Trophoblast cell (in vitro differentiated cells and primary cell): ENCODE measurements around the gene EIF5A2.
"Not testable (repeated sequence)": the region's sequence is repeated elsewhere in the genome, so short reads cannot be mapped to it uniquely, and the experiment has no call there.

Source experiments
- DNase-seq, 2 donors: peaks; one replicate each; pipeline ENCODE4 v3.0.0-alpha.2; 2016
- H2AFZ ChIP-seq: 2 replicates; pipeline ENCODE4 v1.6.1; 2013; ENCODE audit warnings: low read length, moderate library complexity, mild to moderate bottlenecking; ENCODE audit not compliant: insufficient read depth, poor library complexity
- H2AK5ac ChIP-seq: 2 replicates; pipeline ENCODE4 v1.6.1; 2013; ENCODE audit warnings: mild to moderate bottlenecking, low read length
- H2BK120ac ChIP-seq: 2 replicates; pipeline ENCODE4 v1.6.1; 2013; ENCODE audit warnings: low read length, mild to moderate bottlenecking, moderate library complexity; ENCODE audit not compliant: insufficient read depth, poor library complexity
- H2BK12ac ChIP-seq: 2 replicates; pipeline ENCODE4 v1.6.1; 2013; ENCODE audit warnings: mild to moderate bottlenecking, low read length, moderate library complexity
- H2BK5ac ChIP-seq: 2 replicates; pipeline ENCODE4 v1.6.1; 2013; ENCODE audit warnings: low read length, low read depth, moderate library complexity, mild to moderate bottlenecking; ENCODE audit not compliant: poor library complexity
- H3K14ac ChIP-seq: 2 replicates; pipeline ENCODE4 v1.6.1; 2013; ENCODE audit warnings: mild to moderate bottlenecking, low read length
- H3K18ac ChIP-seq: 2 replicates; pipeline ENCODE4 v1.6.1; 2013; ENCODE audit warnings: mild to moderate bottlenecking, low read length
- H3K23ac ChIP-seq: 2 replicates; pipeline ENCODE4 v1.6.1; 2013; ENCODE audit warnings: low read length
- H3K27ac ChIP-seq: 2 replicates; pipeline ENCODE4 v1.5.1; 2013; ENCODE audit warnings: low read depth, mild to moderate bottlenecking, inconsistent platforms, low read length, moderate library complexity
- H3K27me3 ChIP-seq: 2 replicates; pipeline ENCODE4 v1.6.1; 2013; ENCODE audit warnings: inconsistent platforms, mild to moderate bottlenecking, low read length, moderate library complexity; ENCODE audit not compliant: insufficient read depth
- H3K36me3 ChIP-seq, 2 experiments: 1 replicate in 1 of 2; 2 replicates in 1 of 2; pipeline ENCODE4 v1.6.1; 2013; ENCODE audit warnings: low read length in 2 of 2, mild to moderate bottlenecking in 2 of 2, moderate library complexity in 1 of 2; ENCODE audit not compliant: insufficient read depth in 2 of 2, control insufficient read depth in 1 of 2
- H3K4ac ChIP-seq: 2 replicates; pipeline ENCODE4 v1.6.1; 2013; ENCODE audit warnings: low read depth, mild to moderate bottlenecking, low read length, moderate library complexity
- H3K4me1 ChIP-seq, 2 experiments: 1 replicate in 1 of 2; 2 replicates in 1 of 2; pipeline ENCODE4 v1.6.1; 2013; ENCODE audit warnings: low read length in 2 of 2, mild to moderate bottlenecking in 2 of 2, moderate library complexity in 1 of 2; ENCODE audit not compliant: insufficient read depth in 2 of 2, control insufficient read depth in 1 of 2
- H3K4me2 ChIP-seq: 2 replicates; pipeline ENCODE4 v1.6.1; 2013; ENCODE audit warnings: inconsistent platforms, mild to moderate bottlenecking, low read length, moderate library complexity
- H3K4me3 ChIP-seq: 2 replicates; pipeline ENCODE4 v1.5.1; 2013; ENCODE audit warnings: mild to moderate bottlenecking, low read depth, low read length, inconsistent platforms
- H3K79me1 ChIP-seq: one replicate; pipeline ENCODE4 v1.6.1; 2013; ENCODE audit warnings: low read length
- H3K79me2 ChIP-seq: 2 replicates; pipeline ENCODE4 v1.6.1; 2013; ENCODE audit warnings: low read length, mild to moderate bottlenecking; ENCODE audit not compliant: control insufficient read depth, insufficient read depth, poor library complexity
- H3K9ac ChIP-seq: 2 replicates; pipeline ENCODE4 v1.6.1; 2013; ENCODE audit warnings: mild to moderate bottlenecking, low read length
- H3K9me3 ChIP-seq: 2 replicates; pipeline ENCODE4 v1.6.1; 2013; ENCODE audit warnings: low read depth, mild to moderate bottlenecking, control low read depth, inconsistent platforms, low read length; ENCODE audit not compliant: insufficient read depth
- H4K12ac ChIP-seq: 2 replicates; pipeline ENCODE4 v1.6.1; 2013; ENCODE audit warnings: low read depth, mild to moderate bottlenecking, low read length, moderate library complexity
- H4K8ac ChIP-seq: 2 replicates; pipeline ENCODE4 v1.6.1; 2013; ENCODE audit warnings: low read depth, mild to moderate bottlenecking, low read length, moderate library complexity
- H4K91ac ChIP-seq: one replicate; pipeline ENCODE4 v1.6.1; 2013; ENCODE audit warnings: low read depth, mild to moderate bottlenecking, low read length, moderate library complexity
- WGBS: extraction: QIAGEN DNeasy Blood & Tissue Kit; methylation state at CpG from one replicate; pipeline ENCODE4 v1.1.7; 2013; ENCODE audit warnings: missing lambda C conversion rate; ENCODE audit not compliant: insufficient read length, insufficient coverage; ENCODE audit errors: extremely low coverage; 5-methylcytosine and 5-hydroxymethylcytosine counted together

The EIF5A2 gene

DNA sequence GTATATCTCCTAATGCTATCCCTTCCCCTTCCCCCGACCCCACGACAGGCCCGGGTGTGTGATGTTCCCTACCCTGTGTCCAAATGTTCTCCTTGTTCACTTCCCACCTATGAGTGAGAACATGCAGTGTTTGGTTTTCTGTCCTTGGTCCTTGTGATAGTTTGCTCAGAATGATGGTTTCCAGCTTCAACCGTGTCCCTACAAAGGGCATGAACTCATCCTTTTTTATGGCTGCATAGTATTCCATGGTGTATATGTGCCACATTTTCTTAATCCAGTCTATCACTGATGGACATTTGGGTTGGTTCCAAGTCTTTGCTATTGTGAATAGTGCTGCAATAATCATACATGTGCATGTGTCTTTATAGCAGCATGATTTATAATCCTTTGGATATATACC, 24.6 kb upstream of the EIF5A2 start:
- not testable (repeated sequence) for H2BK120ac ChIP-seq, H3K9ac ChIP-seq, H3K27ac ChIP-seq, H4K8ac ChIP-seq, H2BK12ac ChIP-seq, H4K91ac ChIP-seq, H2AFZ ChIP-seq, H3K14ac ChIP-seq, H3K79me1 ChIP-seq, H3K27me3 ChIP-seq, H3K4me1 ChIP-seq, H3K18ac ChIP-seq, H4K12ac ChIP-seq, H3K4ac ChIP-seq, H3K4me3 ChIP-seq, H3K36me3 ChIP-seq, H3K23ac ChIP-seq, H3K4me2 ChIP-seq, H3K79me2 ChIP-seq, DNase-seq, H2AK5ac ChIP-seq, H3K9me3 ChIP-seq, H2BK5ac ChIP-seq
- WGBS: no CpG with 5 or more reads among the region's 4 CpGs

DNA sequence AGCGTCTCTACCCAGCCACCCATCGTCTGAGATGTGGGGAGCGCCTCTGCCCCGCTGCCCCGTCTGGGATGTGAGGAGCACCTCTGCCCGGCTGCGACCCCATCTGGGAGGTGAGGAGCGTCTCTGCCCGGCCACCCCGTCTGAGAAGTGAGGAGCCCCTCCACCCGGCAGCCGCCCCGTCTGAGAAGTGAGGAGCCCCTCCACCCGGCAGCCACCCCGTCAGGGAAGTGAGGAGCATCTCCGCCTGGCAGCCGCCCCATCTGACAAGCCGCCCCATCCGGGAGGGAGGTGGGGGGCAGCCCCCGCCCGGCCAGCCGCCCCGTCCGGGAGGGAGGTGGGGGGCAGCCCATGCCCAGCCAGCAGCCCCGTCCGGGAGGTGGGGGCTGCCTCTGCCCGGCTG, 15.1 kb upstream of the EIF5A2 start:
- H4K12ac ChIP-seq, H3K36me3 ChIP-seq, H3K4ac ChIP-seq, H3K14ac ChIP-seq, H3K9me3 ChIP-seq, H3K18ac ChIP-seq, H3K27me3 ChIP-seq, H2AFZ ChIP-seq, H3K4me2 ChIP-seq, H2BK120ac ChIP-seq, H3K23ac ChIP-seq, DNase-seq, H3K79me2 ChIP-seq, H4K91ac ChIP-seq, H2BK5ac ChIP-seq, H2AK5ac ChIP-seq, H3K4me1 ChIP-seq, H4K8ac ChIP-seq, H2BK12ac ChIP-seq, H3K4me3 ChIP-seq, H3K79me1 ChIP-seq, H3K9ac ChIP-seq, H3K27ac ChIP-seq: not testable (repeated sequence)
- WGBS: no CpG with 5 or more reads among the region's 27 CpGs

DNA sequence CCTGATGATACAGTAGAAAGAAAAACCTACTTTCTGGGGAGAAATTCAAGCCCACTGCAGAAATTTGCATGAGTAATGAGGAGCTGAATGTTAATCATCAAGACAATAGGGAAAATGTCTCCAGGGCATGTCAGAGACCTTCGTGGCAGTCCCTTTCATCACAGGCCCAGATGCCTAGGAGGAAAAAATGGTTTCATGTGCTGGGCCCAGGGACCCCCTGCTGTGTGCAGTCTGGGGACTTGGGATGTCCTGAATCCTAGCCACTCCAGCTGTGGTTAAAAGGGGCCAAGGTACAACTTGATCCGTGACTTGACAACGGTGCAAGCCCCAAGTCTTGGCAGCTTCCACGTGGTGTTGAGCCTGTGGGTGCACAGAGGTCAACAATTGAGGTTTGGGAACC, 10.3 kb upstream of the EIF5A2 start:
- H3K14ac ChIP-seq: no peak overlapping the region
- no peak overlapping the region for H2AFZ ChIP-seq
- no peaks in the 10 kb centered on the region for H3K27me3 ChIP-seq
- peaks cover 9% of the 10 kb centered on the region for H3K9me3 ChIP-seq
- H3K79me1 ChIP-seq: no peaks in the 10 kb centered on the region
- no peak overlapping the region for H2BK5ac ChIP-seq
- H4K8ac ChIP-seq: no peak overlapping the region
- H3K4me2 ChIP-seq: no peak overlapping the region
- H3K36me3 ChIP-seq: peaks cover 0 to 1% of the 10 kb centered on the region in 2 experiments
- no peaks in the 10 kb centered on the region for H3K4me1 ChIP-seq
- no peak overlapping the region for H3K27ac ChIP-seq
- H4K12ac ChIP-seq: no peak overlapping the region
- no peak overlapping the region for H3K9ac ChIP-seq
- H4K91ac ChIP-seq: no peak overlapping the region
- no peak overlapping the region for H3K23ac ChIP-seq
- no peak overlapping the region for H3K4ac ChIP-seq
- no peak overlapping the region for H3K18ac ChIP-seq
- no peaks in the 10 kb centered on the region for H3K79me2 ChIP-seq
- no peak overlapping the region for H2BK120ac ChIP-seq
- H3K4me3 ChIP-seq: no peak overlapping the region
- no peak overlapping the region for H2BK12ac ChIP-seq
- no peak overlapping the region for H2AK5ac ChIP-seq
- no CpG with 5 or more reads among the region's 4 CpGs for WGBS
- no peak for DNase-seq

DNA sequence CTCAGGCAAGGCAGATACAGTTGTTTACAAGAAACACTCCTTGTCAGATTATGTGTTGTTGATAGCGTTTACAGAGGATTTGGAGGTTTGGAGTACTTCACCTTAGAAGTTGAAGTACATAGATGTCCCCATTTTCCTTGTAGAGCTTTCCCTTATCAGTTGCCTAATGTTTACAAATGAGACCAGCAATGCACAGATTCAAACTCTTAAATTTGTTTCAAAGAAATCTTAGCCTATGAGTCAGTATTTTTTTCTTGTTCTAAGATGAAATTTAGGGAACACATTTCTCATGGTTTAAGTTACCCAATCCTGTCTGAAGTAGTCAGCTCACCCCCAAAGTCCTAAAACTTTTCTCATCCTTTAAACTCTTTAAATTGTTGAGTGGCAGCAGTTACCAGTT, 6.3 kb upstream of the EIF5A2 start:
- no CpG with 5 or more reads among the region's 1 CpG for WGBS
- Histone ChIP-seq H3K4ac (no peak overlapping the region), H3K9ac (no peak overlapping the region), H3K4me1 (no peaks in the 10 kb centered on the region), H3K14ac (no peak overlapping the region), H2AFZ (no peak overlapping the region), H4K91ac (no peak overlapping the region), H3K9me3 (peaks cover 7% of the 10 kb centered on the region), H3K36me3 (peaks cover 0 to 1% of the 10 kb centered on the region in 2 experiments), H2BK5ac (no peak overlapping the region), H3K4me2 (no peak overlapping the region), H4K8ac (no peak overlapping the region), H2BK12ac (no peak overlapping the region), H3K27me3 (no peaks in the 10 kb centered on the region), H3K79me2 (no peaks in the 10 kb centered on the region), H2AK5ac (no peak overlapping the region), H4K12ac (no peak overlapping the region), H3K18ac (no peak overlapping the region), H3K79me1 (no peaks in the 10 kb centered on the region), H3K4me3 (no peak overlapping the region), H2BK120ac (no peak overlapping the region), H3K23ac (no peak overlapping the region), H3K27ac (no peak overlapping the region)
- DNase-seq: no peak
